Fibroblast of mammary gland (primary cell): ENCODE data around the gene SRGAP1.

ENCODE experiments used
- DNase-seq: peaks from one replicate; pipeline ENCODE4 v3.0.0-alpha.2; 2010; ENCODE audit warnings: low read depth
- H3K4me3 ChIP-seq: 2 replicates; pipeline ENCODE4 v1.5.1; 2011; ENCODE audit warnings: low read depth, mild to moderate bottlenecking, low read length, moderate library complexity; ENCODE audit not compliant: control insufficient read depth
- TF ChIP-seq, protein P1 (sequence below): conservative IDR thresholded peaks from 2 replicates; pipeline ENCODE4 v1.5.1; 2011; ENCODE audit warnings: low read depth, low read length, inconsistent platforms; ENCODE audit not compliant: control insufficient read depth, insufficient read depth

Gene SRGAP1

DNA sequence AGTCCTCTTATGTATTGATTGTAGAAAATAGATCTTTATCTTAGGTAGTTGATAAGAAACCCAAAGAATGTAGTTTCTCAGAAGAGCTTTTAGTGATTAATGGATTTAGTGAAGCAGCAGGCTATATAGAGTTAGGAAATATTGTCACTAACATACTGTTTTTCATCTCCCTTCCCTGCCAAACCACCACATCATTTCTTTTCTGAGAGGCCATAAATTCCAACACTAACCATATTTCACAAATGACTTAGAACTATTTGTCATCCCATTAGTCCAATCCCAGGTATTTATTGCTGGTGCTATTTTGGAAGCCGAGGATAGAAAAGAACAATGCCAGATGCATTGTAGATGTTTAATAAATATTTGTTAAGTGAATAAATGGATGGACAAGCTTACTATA, 191.9 kb downstream of the SRGAP1 start:
- TF ChIP-seq, protein P1, sequence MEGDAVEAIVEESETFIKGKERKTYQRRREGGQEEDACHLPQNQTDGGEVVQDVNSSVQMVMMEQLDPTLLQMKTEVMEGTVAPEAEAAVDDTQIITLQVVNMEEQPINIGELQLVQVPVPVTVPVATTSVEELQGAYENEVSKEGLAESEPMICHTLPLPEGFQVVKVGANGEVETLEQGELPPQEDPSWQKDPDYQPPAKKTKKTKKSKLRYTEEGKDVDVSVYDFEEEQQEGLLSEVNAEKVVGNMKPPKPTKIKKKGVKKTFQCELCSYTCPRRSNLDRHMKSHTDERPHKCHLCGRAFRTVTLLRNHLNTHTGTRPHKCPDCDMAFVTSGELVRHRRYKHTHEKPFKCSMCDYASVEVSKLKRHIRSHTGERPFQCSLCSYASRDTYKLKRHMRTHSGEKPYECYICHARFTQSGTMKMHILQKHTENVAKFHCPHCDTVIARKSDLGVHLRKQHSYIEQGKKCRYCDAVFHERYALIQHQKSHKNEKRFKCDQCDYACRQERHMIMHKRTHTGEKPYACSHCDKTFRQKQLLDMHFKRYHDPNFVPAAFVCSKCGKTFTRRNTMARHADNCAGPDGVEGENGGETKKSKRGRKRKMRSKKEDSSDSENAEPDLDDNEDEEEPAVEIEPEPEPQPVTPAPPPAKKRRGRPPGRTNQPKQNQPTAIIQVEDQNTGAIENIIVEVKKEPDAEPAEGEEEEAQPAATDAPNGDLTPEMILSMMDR: no peak
- H3K4me3 ChIP-seq: no peak overlapping the region
- DNase-seq: no peak

DNA sequence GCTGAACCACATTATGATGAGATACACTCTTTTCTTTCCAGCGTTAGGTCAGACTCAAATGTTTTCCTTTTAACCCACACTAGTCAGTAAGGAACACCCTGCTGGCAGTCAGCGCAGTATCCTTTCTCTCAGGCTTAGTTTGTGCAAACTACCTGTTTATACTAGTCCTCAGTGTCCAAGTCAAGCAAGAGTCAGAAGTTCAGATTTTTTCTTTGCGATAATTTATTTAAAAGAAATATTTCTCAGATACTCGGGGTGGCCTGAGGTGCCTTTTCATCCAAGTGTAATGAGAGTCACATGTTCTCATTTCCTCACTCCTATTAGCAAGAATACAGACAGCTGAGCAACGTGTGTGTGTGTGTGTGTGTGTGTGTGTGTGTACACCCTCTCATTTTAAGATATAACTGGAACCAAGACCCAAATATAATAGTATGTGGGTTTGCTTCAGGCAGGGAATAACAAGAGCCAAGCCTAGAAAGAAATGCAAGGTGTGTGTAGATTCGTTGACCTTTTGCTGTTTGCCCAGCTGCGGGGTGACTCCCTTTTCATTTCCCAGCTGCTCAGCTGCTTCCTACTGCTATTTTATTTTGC, 194.9 kb downstream of the SRGAP1 start:
- DNase-seq: peak; percentile 65
- TF ChIP-seq, protein P1: peak; percentile 10
- no peak overlapping the region for H3K4me3 ChIP-seq

- TF ChIP-seq, protein P1: no peak
- DNase-seq: peak; percentile 81
- H3K4me3 ChIP-seq: no peak overlapping the region
These were observed 198.4 kb downstream of the SRGAP1 start for GRCh38 chr12:64042911-64043310.

DNA sequence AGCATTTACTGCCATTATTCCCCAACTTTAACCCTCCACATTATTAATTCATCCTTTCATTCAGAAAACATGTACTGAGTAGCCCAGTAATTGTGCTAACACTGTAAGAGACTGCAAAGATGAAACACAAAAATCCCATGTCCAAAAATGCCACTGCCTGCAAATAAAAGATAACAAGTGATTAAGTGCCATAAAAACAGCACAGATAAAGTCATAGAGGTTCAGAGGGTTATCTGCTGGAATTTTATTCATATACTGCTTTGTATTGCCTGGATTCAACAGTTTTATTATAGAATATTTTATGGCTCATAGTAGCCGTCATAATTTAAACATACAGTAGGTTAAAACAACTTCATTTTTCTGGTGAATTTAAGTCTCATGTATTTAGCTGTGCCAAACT, 199.7 kb downstream of the SRGAP1 start:
- H3K4me3 ChIP-seq: no peak overlapping the region
- TF ChIP-seq, protein P1: no peak
- DNase-seq: no peak

- DNase-seq: no peak
- no peak overlapping the region for H3K4me3 ChIP-seq
- TF ChIP-seq, protein P1: no peak
These were observed 206.6 kb downstream of the SRGAP1 start for GRCh38 chr12:64051057-64051456.

DNA sequence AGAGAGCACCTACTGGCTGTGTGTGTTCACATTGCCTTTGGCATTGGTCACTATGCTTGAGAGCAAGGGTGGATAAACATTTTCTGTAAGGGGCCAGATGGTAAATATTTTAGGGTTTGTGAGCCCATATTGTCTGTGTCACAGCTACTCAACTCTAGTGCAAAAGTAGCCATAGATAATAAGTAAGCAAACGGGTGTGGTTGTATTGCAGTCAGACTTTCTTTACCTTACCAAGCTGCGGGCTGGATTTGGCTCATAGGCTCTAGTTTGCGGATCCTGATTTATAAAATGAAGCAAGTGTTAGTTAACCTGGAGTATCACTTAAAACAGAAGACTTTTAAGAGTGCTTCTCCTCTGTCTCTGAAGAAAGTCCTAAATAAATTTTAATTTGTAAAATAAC, 208.6 kb downstream of the SRGAP1 start:
- no peak overlapping the region for H3K4me3 ChIP-seq
- no peak for DNase-seq
- TF ChIP-seq, protein P1: no peak

DNA sequence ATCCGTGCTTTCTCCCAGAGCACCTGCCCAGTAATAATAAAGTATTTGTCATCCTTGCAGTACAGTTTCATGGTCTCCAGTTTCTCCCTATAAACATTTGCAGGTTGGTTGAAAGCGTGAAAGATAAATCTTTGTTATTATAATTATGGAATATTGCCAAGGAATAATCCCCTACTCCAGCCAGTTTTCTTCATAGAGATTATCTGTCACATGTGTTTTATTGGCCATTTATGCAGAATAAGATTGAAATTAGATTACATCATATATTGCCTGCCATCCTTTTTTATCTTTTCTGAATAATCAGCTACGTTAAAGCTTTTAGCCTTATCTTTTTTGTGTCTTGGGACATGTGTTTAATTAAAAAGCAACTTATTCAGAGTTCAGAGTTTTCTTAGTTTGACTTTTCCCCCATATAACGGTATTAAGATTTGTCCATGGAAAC, 209.6 kb downstream of the SRGAP1 start:
- DNase-seq: no peak
- no peak overlapping the region for H3K4me3 ChIP-seq

More for the DNA sequence above, 209.6 kb downstream of the SRGAP1 start:
- TF ChIP-seq, protein P1: no peak
